Astrocyte of the cerebellum (primary cell): ENCODE measurements around the gene PTGDR2.

Source experiments
- DNase-seq: peaks from one replicate; pipeline ENCODE4 v3.0.0-alpha.2; 2011; ENCODE audit warnings: low read depth
- H3K4me3 ChIP-seq: 2 replicates; pipeline ENCODE4 v1.5.1; 2011; ENCODE audit warnings: mild to moderate bottlenecking, low read depth, low read length, moderate library complexity
- in situ Hi-C: cut with HindIII; loops from 2 replicates; pipeline ENCODE4 v1.10.0; 2017; ENCODE audit warnings: low sequenced_read_pairs
- TF ChIP-seq, protein P1 (sequence below): IDR thresholded peaks from 2 replicates; pipeline ENCODE4 v1.5.1; 2012; ENCODE audit warnings: low read length, low read depth, moderate library complexity, mild to moderate bottlenecking; ENCODE audit errors: missing control alignments

Gene PTGDR2

DNA sequence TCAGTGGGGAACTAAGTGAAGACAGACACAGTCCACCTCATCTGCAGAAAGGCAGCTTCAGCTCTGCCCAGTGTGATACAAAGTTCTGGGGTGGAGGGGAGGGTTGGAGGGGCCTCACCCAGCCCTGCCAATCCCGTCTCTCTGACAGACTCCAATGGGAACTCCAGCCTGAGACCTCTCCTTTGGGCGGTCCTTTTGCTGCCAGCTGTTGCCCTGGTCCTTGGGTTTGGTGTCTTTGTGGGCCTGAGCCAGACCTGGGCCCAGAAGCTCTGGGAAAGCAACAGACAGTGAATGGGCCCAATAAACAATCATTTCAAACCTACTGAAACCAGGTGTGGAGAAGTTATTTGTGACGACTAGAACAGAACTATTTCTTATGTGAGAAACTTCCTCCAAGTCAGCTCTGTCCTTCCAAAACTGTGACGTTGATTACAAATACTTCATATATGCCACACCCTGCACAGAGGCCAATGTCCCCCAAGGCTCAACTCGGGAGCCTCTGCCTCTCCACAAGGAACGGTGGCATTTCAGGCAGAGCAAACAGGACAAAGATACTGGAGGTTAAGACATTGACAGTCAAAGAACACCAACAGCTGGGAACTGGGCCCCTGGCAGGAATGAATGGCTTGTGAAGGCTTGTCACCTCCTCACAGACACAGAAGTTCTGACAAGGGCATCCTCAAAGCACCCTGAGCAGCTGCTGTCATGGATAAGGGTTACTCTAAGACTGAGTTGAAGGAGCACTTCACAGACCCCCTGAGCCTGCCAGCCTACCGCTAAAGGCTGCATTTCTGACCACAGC lies 19.8 kb upstream of the PTGDR2 start:
- no peak overlapping the region for H3K4me3 ChIP-seq
- DNase-seq: no peak
- TF ChIP-seq, protein P1, sequence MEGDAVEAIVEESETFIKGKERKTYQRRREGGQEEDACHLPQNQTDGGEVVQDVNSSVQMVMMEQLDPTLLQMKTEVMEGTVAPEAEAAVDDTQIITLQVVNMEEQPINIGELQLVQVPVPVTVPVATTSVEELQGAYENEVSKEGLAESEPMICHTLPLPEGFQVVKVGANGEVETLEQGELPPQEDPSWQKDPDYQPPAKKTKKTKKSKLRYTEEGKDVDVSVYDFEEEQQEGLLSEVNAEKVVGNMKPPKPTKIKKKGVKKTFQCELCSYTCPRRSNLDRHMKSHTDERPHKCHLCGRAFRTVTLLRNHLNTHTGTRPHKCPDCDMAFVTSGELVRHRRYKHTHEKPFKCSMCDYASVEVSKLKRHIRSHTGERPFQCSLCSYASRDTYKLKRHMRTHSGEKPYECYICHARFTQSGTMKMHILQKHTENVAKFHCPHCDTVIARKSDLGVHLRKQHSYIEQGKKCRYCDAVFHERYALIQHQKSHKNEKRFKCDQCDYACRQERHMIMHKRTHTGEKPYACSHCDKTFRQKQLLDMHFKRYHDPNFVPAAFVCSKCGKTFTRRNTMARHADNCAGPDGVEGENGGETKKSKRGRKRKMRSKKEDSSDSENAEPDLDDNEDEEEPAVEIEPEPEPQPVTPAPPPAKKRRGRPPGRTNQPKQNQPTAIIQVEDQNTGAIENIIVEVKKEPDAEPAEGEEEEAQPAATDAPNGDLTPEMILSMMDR: no peak
- in situ Hi-C loops: no loop called here

DNA sequence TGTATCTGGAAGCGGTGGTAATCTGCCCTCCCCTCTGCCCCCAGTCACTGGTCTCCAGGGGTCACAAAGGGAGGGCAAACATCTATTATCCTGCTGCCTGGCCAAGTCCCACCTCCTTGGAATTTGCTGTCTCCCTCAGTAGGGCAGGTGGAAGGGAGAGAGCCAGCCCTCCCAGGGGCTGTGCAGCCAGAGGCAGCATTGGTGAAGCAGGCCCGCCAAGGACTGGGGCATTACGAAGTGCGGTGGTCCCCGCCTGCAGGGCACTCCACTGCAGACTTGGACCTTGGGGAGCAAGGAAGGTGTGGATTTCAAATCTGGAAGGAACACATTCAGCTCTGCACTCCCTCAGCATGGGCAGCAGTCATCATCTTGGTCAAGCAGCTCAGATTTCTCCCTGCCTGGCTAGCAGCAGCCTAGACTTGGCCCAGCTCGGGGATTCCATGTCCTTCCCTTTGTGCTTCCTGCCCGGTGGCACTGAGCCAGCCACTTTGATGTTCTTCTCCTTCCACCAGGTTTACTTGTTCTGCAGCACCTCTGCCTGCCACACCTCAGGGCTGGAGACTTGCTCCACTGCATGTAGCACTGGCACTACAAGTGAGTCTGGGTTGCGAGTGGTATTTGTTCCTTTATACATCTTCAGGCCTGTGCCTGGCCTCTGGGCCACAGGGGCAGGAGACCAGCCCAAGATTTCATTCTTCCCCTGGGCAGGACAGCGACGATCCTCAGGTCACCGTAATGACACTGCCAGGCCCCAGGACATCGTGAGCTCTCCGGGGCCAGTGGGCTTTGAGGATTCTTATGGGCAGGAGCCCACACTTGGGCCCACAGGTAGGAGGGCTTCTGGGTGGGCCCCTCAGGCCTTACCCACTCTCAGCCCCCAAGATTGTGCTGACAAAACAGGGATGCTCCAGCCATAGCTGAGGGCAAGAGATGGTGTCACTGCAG lies 18.9 kb upstream of the PTGDR2 start:
- H3K4me3 ChIP-seq: no peak overlapping the region
- no peak for DNase-seq
- TF ChIP-seq, protein P1: no peak
- in situ Hi-C loops: no loop called here

DNA sequence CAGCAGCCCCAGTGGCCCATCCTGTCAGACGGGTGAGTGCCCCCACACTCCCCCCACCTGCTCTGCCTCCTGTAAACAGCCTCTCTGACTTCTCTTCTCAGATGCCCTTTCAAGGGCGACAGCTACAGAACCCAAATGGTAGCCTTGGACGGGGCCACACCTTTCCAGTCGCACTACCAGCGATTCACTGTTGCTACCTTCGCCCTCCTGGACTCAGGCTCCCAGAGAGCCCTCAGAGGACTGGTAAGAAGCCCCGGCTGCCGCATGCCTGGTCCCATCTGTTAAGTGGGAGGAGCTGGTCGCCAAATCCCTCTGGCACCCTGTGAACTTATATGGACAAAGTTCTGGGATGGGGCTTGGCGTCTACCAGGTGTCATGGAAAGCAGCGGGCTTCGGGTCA lies 17.8 kb upstream of the PTGDR2 start:
- in situ Hi-C loops: no loop called here
- H3K4me3 ChIP-seq: no peak overlapping the region
- TF ChIP-seq, protein P1: no peak
- DNase-seq: no peak

DNA sequence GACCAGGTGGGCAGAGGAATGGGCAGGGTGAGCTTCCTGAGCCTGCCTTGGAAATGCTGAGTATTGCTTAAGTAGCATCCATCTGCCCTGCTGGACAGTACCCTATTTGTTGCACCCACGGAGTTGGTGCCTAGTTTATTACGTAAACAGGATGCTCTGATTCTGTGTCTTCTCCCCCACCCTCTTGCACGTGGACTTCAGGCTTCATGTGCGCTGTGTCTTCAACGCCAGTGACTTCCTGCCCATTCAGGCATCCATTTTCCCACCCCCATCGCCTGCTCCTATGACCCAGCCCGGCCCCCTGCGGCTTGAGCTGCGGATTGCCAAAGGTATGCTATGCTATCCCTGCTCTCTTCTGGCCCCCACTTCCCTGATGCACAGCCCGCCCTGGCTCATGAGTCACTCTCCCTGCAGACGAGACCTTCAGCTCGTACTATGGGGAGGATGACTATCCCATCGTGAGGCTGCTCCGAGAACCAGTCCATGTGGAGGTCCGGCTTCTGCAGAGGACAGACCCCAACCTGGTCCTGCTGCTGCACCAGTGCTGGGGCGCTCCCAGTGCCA lies 17.3 kb upstream of the PTGDR2 start:
- in situ Hi-C loops: no loop called here
- TF ChIP-seq, protein P1: no peak
- DNase-seq: peak; percentile 61
- no peak overlapping the region for H3K4me3 ChIP-seq

DNA sequence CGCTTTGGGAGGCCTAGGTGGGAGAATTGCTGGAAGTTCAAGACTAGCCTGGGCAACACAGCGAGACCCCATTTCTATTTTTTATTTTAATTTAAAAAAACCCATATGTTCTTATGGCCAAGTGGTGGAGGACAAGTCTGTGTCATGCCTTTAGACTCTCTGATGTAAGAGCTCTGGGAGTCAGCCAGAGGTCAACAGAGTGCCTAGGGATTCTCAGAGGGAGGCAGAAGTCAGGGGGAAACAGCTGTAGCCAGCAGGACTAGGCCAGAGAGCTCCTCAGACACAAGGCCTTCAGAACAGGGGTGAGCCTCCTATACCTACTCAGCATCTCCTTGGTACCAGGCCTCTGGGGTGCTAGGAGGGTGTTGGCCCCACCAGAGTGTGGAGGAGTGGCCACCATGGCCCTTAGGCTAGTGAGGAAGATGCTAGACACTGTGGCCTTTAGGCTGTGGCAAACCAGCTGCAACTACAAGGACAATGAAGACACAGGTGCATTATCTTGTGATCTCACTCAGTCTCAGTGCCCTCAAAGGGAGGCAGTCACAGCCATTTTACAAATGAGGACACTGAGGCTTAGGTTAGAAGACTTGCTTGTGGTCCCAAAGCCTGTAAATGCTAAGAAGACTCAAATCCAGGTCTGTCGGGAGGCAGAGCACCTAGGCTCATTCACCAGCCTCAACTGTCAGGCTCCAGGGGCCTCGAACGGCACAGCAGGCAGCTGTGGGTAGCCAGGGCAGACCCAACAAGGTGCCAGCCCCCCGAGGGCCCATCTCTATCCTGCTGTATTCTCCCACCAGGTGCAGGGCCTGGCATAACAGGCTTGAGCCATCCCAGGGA lies 16.6 kb upstream of the PTGDR2 start:
- no peak for DNase-seq
- H3K4me3 ChIP-seq: no peak overlapping the region
- in situ Hi-C loops: no loop called here
- TF ChIP-seq, protein P1: no peak
